ENCODE measurements around the gene KIF18B. TPM values are rescaled to one million over a fixed set of nuclear protein-coding genes. Genes with fewer than 3 reads are reported as not detected.

KIF18B gene
- total RNA-seq, 8 experiments from 2014 or later = 0.20 to 17.8 (median 0.80) TPM

DNA sequence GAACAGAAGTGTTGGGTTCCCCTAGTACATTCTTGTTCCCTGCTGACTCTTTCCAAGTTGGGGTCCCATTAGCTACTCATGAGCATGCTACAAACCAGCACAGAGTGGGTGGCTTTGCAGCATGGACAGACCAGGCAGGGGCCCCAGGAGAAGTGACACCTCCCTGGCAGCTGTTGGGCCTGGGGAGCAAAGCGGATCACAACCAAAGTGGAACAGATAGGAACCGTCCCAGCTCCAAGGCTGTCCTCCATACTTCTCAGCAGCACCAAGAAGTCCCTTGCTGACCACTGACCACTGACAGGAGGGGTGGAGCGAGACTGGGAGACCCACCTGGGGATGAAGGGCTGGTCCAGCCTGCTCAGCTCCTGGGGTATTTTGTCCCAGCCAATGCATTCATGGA is 19.9 kb downstream of the KIF18B start:
- ATAC-seq (replicated peaks in 6 of 8) = no peak
- H3K27ac ChIP-seq = no peak overlapping the region
- peaks cover 4 to 17% of the 10 kb centered on the region in 2 donors for H3K4me1 ChIP-seq (replicated peaks in 1 of 2)
- WGBS, 10 experiments = 60 to 100% (median 100%) methylated on average over 1 to 2 of the region's 3 CpGs; no CpG with 5 or more reads in 7 of the 10 experiments
- H3K4me3 ChIP-seq = no peak overlapping the region
- in situ Hi-C loops (cut with MboI; ENCODE audit: low pct_unique_long_range_greater_than_20kb in 2 of 9, low sequenced_read_pairs in 9 of 9, unreplicated experiment in 9 of 9) = loop anchor here in 3 of 9 experiments (10.0 kb wide), 1 partner anchor 87 kb away; no protein-coding TSS in a partner anchor

DNA sequence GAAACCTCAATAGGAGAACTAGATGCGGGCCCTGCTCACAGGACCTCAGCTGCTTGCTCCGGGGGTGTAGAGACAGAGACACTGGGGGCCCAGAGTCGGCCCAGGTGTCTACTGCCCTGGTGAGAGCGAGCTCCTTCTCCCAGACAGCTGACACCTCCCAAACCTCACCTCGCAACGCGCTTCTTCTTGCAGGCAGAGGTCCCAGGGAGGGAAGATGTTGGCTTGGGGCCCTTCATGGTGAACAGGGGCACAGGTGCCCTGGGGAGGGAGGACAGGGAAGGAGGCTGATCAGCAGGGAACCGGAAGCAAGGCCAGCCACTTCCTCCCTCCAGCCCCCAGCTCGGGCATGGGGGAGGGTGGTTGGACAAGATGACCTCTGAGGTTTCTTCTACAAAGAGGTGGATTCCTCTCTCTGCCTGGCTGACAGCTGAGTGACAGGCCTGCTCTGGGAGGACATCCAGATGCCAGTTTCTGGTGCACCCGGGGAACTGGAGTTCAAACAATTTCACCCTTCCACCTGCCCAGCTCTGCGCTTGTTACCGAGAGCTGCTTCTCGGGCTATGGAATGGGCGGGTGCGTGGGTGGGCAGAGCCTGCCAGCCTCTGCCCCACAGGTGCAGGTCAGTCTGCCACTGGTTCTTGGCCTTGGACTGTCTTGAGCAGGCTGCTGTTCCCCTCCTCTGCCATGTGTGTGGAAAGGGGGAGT is 20.6 kb downstream of the KIF18B start:
- no peak for ATAC-seq (replicated peaks in 6 of 8)
- 73 to 100% (median 95%) methylated on average over 1 to 5 of the region's 15 CpGs; no CpG with 5 or more reads in 5 of the 10 experiments for WGBS, 10 experiments
- Histone ChIP-seq H3K27ac (no peak overlapping the region), H3K4me1 (replicated peaks in 1 of 2) (peaks cover 8 to 21% of the 10 kb centered on the region in 2 donors), H3K4me3 (no peak overlapping the region)
- in situ Hi-C loops (cut with MboI; ENCODE audit: low pct_unique_long_range_greater_than_20kb in 2 of 9, low sequenced_read_pairs in 9 of 9, unreplicated experiment in 9 of 9) = loop anchor here in 3 of 9 experiments (10.0 kb wide), 1 partner anchor 88 kb away; no protein-coding TSS in a partner anchor

DNA sequence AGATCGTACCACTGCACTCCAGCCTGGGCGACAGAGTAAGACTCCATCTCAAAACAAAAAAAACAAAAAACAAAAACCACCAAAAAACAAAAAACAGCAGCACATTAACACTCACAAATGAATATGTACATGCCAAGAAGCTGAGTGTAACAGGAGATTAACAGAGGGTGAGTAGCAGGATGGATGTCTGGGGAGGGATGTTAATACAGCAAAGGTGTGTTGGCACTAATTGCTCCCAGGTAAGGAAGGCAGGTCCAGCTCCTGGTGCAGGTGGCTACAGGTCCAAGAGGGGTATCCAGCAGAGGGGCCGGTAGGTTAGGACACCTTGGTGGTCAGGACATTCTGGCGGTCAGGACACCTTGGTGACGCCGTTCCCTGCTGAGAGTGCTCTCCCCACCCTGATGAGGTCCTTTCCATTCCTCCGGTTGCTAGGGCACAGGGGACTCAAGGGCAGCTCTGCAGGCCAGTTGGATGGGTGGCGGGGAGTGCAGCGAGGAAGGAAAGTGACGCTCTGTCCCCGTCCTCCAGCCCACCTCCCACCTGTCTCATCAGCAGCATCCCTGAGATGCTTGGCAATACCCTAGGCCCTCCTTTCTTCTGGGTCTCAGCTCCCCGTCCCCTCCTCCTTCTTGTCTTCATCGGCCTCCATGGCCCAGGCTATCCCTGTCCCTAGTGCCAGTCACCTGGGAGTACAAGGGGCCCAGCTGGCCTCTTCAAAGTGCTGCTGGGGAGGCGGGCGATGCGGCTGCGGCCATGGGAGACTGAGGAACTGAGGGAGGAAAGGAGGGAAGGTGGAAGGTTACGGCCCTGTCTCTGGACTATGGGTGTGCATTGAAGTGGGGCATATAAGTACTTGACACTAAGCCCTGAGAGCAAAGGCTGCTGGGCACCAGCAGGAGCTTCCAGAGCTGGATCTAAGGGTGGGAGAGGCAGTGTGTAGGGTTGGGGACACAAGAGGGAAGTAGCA is 21.6 kb downstream of the KIF18B start:
- H3K4me1 ChIP-seq (replicated peaks in 1 of 2) = peaks cover 16 to 21% of the 10 kb centered on the region in 2 donors
- 91 to 100% (median 96%) methylated on average over 1 to 6 of the region's 18 CpGs; no CpG with 5 or more reads in 2 of the 10 experiments for WGBS, 10 experiments
- in situ Hi-C loops (cut with MboI; ENCODE audit: low pct_unique_long_range_greater_than_20kb in 2 of 9, low sequenced_read_pairs in 9 of 9, unreplicated experiment in 9 of 9) = loop anchor here in 3 of 9 experiments (10.0 kb wide), 1 partner anchor 89 kb away; no protein-coding TSS in a partner anchor
- no peak overlapping the region for H3K27ac ChIP-seq
- ATAC-seq (replicated peaks in 6 of 8) = no peak
- H3K4me3 ChIP-seq = no peak overlapping the region

DNA sequence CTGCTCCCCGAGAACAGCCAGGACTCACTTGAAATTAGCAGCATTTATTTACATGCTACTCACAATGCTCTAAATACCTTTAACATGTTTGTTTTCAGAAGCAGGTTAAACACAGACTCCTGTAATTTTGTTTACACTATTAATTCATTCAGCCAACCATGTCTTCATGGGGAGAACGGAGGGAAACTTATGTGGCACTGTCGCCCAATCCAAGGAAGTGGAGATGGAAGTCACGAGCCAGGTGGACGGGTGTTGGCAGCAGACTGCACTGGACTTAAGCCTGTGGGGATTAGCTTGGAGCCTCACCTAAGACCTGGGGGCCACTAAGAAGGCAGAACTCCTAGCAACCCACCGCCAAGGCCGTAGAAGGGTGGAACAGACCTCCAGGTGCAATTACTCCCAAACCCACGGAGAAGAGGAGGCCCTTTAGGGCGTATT is 23.4 kb downstream of the KIF18B start:
- H3K27ac ChIP-seq = no peak overlapping the region
- ATAC-seq (replicated peaks in 6 of 8) = no peak
- WGBS, 10 experiments = 63 to 100% (median 84%) methylated on average over 1 to 6 of the region's 9 CpGs; no CpG with 5 or more reads in 1 of the 10 experiments
- in situ Hi-C loops (cut with MboI; ENCODE audit: low pct_unique_long_range_greater_than_20kb in 2 of 9, low sequenced_read_pairs in 9 of 9, unreplicated experiment in 9 of 9) = loop anchor here in 6 of 9 experiments (5.0 to 25.0 kb wide), 4 partner anchors 88 to 113 kb away; no protein-coding TSS in a partner anchor
- no peak overlapping the region for H3K4me3 ChIP-seq
- H3K4me1 ChIP-seq (replicated peaks in 1 of 2) = peaks cover 12 to 13% of the 10 kb centered on the region in 2 donors

DNA sequence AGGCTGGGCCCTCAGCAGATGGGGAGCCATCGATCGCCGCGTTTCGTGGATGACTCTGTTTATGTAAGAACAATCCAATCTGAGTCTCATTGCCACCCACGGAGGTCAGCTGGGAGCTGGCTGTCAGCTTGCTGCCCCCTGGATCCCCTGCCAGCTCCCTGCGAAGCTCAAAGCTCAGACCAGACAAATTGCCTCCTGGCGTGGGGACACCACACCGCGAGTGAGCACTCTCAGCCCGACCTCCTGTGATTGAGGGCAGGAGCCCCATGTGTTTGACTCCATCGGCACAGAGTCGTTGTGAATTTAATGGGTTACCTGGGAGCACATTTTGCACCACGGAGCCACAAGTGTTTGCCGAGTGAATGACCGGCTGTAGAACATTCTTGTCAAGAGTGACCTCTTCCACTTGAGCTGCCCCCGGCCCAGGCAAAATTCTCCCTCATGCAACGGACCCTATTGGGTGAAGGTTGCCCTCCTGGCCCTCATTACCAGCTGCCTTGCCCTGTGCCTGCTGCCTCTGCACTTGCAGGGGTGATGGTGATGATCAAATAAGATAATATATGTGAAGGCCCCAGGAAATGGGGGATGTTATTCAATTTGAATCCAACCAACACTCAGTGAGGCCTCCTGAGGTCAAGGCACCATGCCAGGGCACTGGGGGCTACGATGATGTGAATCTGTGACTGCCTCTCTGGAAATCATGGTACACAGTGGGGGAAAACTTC is 24.7 kb downstream of the KIF18B start:
- no peak overlapping the region for H3K27ac ChIP-seq
- H3K4me3 ChIP-seq = no peak overlapping the region
- 40 to 82% (median 79%) methylated on average over 1 to 12 of the region's 19 CpGs; no CpG with 5 or more reads in 5 of the 10 experiments for WGBS, 10 experiments
- no peak for ATAC-seq (replicated peaks in 6 of 8)
- in situ Hi-C loops (cut with MboI; ENCODE audit: low pct_unique_long_range_greater_than_20kb in 2 of 9, low sequenced_read_pairs in 9 of 9, unreplicated experiment in 9 of 9) = loop anchor here in 6 of 9 experiments (5.0 to 25.0 kb wide), 4 partner anchors 89 to 114 kb away; no protein-coding TSS in a partner anchor
- peaks cover 12 to 13% of the 10 kb centered on the region in 2 donors for H3K4me1 ChIP-seq (replicated peaks in 1 of 2)

DNA sequence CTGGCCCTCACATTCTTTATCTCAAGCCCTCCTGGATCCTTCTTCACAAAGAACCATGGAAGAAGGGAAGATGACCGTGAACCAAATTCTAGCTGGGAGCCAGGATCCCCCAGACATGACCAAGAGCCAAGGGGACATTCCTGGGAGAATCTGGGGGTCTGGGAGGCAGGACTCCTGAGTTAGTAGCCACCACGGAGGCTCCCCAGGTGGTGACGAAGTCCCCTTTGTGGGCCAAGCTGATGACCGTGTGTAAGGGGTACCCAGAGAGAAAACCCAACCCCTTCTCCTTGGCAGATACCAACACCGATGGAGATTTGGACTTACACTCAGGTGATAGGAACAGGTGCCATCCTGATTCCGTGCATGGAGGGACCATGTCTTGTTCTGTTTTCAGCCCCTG is 25.4 kb downstream of the KIF18B start:
- no peak overlapping the region for H3K4me3 ChIP-seq
- ATAC-seq (replicated peaks in 6 of 8) = no peak
- H3K27ac ChIP-seq = no peak overlapping the region
- peaks cover 12 to 13% of the 10 kb centered on the region in 2 donors for H3K4me1 ChIP-seq (replicated peaks in 1 of 2)
- 92 to 100% (median 92%) methylated on average over 1 to 2 of the region's 6 CpGs; no CpG with 5 or more reads in 7 of the 10 experiments for WGBS, 10 experiments
- in situ Hi-C loops (cut with MboI; ENCODE audit: low pct_unique_long_range_greater_than_20kb in 2 of 9, low sequenced_read_pairs in 9 of 9, unreplicated experiment in 9 of 9) = loop anchor here in 6 of 9 experiments (5.0 to 25.0 kb wide), 4 partner anchors 90 to 115 kb away; no protein-coding TSS in a partner anchor

DNA sequence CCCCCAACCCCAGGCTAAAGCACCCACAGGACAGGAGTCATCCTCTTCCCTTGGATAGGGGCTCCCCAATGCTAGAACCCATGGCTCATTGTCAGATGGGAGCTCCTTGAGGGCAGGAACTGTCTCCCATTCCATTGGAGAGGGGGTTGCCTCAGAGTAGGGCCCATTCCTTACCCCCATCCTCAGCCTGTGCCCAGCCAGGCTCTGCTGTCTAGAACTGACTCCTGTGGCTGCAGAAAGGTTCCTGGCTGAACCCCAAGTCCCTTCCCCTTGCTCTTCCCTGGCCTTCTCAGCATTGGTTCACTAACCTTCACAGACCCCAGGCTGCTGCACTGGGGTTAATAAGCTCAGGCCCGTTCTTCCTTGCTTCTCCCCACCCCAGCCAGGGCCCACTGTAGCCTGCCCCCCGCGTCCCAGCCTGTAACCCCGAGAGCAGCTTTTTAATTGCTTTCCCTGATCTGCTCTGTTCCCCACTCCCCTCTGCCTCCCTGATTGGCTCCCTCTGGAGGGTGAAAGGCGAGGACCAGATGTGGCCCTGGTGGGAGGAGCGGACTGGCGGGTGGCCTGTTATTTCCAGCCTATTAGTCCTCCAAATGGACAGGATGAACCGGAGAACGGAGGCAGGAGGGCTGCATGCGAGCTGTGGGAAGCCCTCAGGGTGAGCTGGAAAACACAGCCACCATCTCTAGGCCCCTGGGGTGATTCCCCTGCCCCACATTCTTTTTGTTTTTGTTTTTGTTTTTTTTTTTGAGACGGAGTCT is 26.3 kb downstream of the KIF18B start:
- H3K4me3 ChIP-seq = no peak overlapping the region
- 13 to 60% (median 20%) methylated on average over 1 to 3 of the region's 11 CpGs; no CpG with 5 or more reads in 5 of the 10 experiments for WGBS, 10 experiments
- in situ Hi-C loops (cut with MboI; ENCODE audit: low pct_unique_long_range_greater_than_20kb in 2 of 9, low sequenced_read_pairs in 9 of 9, unreplicated experiment in 9 of 9) = loop anchor here in 6 of 9 experiments (5.0 to 25.0 kb wide), 4 partner anchors 91 to 116 kb away; no protein-coding TSS in a partner anchor
- peak overlapping the region; percentile 9 to 69 for H3K27ac ChIP-seq
- ATAC-seq (replicated peaks in 6 of 8) = peak in 6 of 8 experiments; percentile 33 to 83 (median 62)
- H3K4me1 ChIP-seq (replicated peaks in 1 of 2) = peaks cover 16% of the 10 kb centered on the region in 2 donors

DNA sequence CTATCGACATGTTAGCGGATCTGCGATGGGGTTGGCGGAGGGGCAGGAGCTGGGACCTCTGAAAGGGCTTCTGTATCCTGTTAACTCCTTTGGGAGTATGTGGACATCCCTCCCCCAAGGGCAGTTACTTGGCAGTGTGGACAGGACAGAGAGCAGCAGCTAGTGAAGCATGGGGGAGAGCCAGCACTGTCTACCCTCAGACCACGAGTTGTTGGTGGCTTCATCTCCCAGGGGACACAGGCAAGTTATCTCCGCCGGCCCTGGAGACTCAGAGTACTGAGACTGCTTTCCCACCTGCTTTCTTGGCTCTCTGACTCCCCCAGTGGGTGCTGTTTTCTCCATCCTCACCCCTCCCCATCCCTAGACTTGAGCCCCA is 27.0 kb downstream of the KIF18B start:
- WGBS, 10 experiments = 40 to 100% (median 80%) methylated on average over 1 to 5 of the region's 7 CpGs; no CpG with 5 or more reads in 3 of the 10 experiments
- peaks cover 22 to 24% of the 10 kb centered on the region in 2 donors for H3K4me1 ChIP-seq (replicated peaks in 1 of 2)
- no peak overlapping the region for H3K27ac ChIP-seq
- ATAC-seq (replicated peaks in 6 of 8) = no peak
- no peak overlapping the region for H3K4me3 ChIP-seq
- in situ Hi-C loops (cut with MboI; ENCODE audit: low pct_unique_long_range_greater_than_20kb in 2 of 9, low sequenced_read_pairs in 9 of 9, unreplicated experiment in 9 of 9) = loop anchor here in 6 of 9 experiments (5.0 to 25.0 kb wide), 4 partner anchors 92 to 117 kb away; no protein-coding TSS in a partner anchor

DNA sequence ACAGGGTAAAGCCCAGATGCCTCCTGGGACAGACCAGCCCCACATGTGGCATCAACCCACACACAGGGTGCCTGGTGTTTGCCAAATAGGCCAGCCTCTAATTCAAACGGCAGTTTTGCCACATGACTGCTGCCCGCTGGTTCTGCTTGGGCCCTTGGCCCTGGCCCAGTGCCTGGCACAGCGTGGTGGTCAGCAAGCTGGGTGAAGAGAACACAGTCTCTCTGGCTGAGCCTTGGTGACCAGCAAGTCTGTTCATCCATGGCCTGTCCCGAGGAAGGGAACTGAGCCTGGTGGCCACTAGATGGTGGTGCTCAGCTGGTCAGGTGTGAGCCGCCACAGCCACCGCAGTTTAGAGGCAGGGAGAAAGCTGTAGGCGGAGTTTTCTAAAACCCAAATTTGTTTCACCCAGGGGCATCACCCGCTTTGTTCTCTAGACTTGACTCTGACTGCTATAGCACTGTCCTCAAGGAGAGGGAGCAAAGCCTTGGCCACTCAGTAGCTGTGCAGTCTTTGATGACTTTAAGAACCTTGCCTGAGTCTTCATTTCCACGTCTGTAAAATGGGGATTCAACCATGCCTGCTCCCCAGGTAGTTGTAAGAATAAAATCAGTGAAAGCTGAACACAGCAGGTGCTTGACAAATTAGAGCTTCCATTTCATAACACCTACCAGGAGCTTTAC is 27.5 kb downstream of the KIF18B start:
- in situ Hi-C loops (cut with MboI; ENCODE audit: low pct_unique_long_range_greater_than_20kb in 2 of 9, low sequenced_read_pairs in 9 of 9, unreplicated experiment in 9 of 9) = loop anchor here in 7 of 9 experiments (5.0 to 25.0 kb wide), 4 partner anchors 92 to 117 kb away; no protein-coding TSS in a partner anchor
- peaks cover 22 to 26% of the 10 kb centered on the region in 2 donors for H3K4me1 ChIP-seq (replicated peaks in 1 of 2)
- no peak overlapping the region for H3K27ac ChIP-seq
- H3K4me3 ChIP-seq = no peak overlapping the region
- 7 to 53% (median 13%) methylated on average over 2 to 4 of the region's 9 CpGs; no CpG with 5 or more reads in 4 of the 10 experiments for WGBS, 10 experiments
- ATAC-seq (replicated peaks in 6 of 8) = peak; percentile 77 to 100 (median 87)

DNA sequence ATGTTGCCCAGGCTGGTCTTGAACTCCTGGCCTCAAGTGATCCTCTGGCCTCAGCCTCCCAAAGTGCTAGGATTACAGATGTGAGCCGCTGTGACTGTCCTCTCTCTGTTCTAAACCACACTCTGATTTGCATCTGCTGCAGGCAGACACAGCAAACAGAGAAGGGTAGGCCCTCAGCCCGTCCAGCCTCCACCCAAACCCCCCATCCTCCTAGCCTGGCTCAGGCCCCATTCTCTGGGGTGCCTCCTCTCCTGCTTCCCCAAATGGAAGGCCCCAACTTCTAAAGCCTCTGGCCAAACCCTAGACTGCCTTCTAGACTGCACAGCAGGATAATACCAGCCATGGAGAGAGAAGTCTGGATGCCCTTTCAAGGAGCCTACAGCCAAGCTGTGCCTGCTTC is 28.2 kb downstream of the KIF18B start:
- WGBS, 10 experiments = 9 to 80% (median 42%) methylated on average over 1 to 2 of the region's 2 CpGs; no CpG with 5 or more reads in 3 of the 10 experiments

DNA sequence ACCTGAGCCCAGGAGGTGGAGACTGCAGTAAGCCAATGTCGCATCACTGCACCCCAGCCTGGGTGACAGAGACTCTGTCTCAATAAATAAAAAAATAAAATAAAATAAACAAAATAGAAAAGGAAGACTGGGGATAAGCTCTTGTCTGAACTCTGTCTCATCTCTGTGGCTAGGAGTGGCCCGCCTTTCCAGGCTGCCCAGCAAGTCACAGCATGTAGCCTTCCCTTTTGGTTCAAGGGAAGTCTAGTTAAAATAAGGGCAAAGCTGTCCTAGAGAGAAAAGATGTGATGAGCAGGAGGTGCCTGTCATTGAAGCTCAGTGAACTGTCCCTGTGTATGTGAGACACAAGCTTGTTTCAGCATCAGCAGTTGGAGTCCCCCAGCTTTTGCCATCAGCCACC is 29.6 kb downstream of the KIF18B start:
- in situ Hi-C loops (cut with MboI; ENCODE audit: low pct_unique_long_range_greater_than_20kb in 2 of 9, low sequenced_read_pairs in 9 of 9, unreplicated experiment in 9 of 9) = loop anchor here in 3 of 9 experiments (10.0 to 25.0 kb wide), 3 partner anchors 94 to 119 kb away; no protein-coding TSS in a partner anchor
- H3K4me1 ChIP-seq (replicated peaks in 1 of 2) = peaks cover 20 to 26% of the 10 kb centered on the region in 2 donors
- no peak for ATAC-seq (replicated peaks in 6 of 8)
- WGBS, 10 experiments = 71 to 100% (median 92%) methylated on average over 1 to 2 of the region's 2 CpGs; no CpG with 5 or more reads in 3 of the 10 experiments
- H3K27ac ChIP-seq = no peak overlapping the region
- H3K4me3 ChIP-seq = no peak overlapping the region

More for the DNA sequence above, 28.2 kb downstream of the KIF18B start:
- H3K27ac ChIP-seq = no peak overlapping the region
- no peak for ATAC-seq (replicated peaks in 6 of 8)
- H3K4me1 ChIP-seq (replicated peaks in 1 of 2) = peaks cover 22 to 26% of the 10 kb centered on the region in 2 donors
- in situ Hi-C loops (cut with MboI; ENCODE audit: low pct_unique_long_range_greater_than_20kb in 2 of 9, low sequenced_read_pairs in 9 of 9, unreplicated experiment in 9 of 9) = loop anchor here in 3 of 9 experiments (10.0 to 25.0 kb wide), 3 partner anchors 93 to 118 kb away; no protein-coding TSS in a partner anchor
- no peak overlapping the region for H3K4me3 ChIP-seq
